A549 (cell line): ENCODE data around the gene MFSD6L. TPM values are rescaled to one million over a fixed set of nuclear protein-coding genes. Genes with fewer than 3 reads are reported as not detected.

Experiments used
- ATAC-seq, 2 experiments: fragments of 200-7000 bp in 1 of 2; fragments of >200 bp in 1 of 2; cut with Nextera tagmentation in 1 of 2; cut with Tn5 transposase in 1 of 2; 3 replicates each; pipeline versions ENCODE4 v1.8.0 to v1.9.1; 2018 to 2020; ENCODE audit warnings: mild to moderate bottlenecking in 1 of 2, moderate library complexity in 1 of 2
- CTCF ChIA-PET: fragments of 300-600 bp; sonication (Branson Sonifier 250); formaldehyde crosslinking; extraction: SDS; loops from one replicate; lab custom pipeline; 2021; ENCODE audit warnings: antibody characterized with exemption, inconsistent platforms; lab: Yijun Ruan, JAX
- POLR2A ChIA-PET: fragments of 350-600 bp; formaldehyde crosslinking; extraction: SDS; loops from one replicate; lab custom pipeline; 2021; ENCODE audit warnings: antibody characterized with exemption, inconsistent platforms; lab: Yijun Ruan, JAX
- DNase-seq, 2 experiments: peaks; one replicate each; pipeline versions ENCODE4 v3.0.0 to v3.0.0-alpha.2; 2011 to 2016; ENCODE audit warnings: low read depth in 1 of 2, low spot score in 1 of 2
- FAIRE-seq: peaks from 2 replicates; lab custom pipeline; 2011; peaks lifted over from hg19 to GRCh38; lab: Jason Lieb, UNC
- H3K27ac ChIP-seq, 2 experiments: fragments of >200 bp; sonication (Bioruptor Twin); formaldehyde crosslinking; 3 replicates each; pipeline ENCODE4 v1.5.1; 2016 to 2017
- H3K4me1 ChIP-seq: fragments of >200 bp; sonication (Bioruptor Twin); formaldehyde crosslinking; 3 replicates; pipeline ENCODE4 v1.6.1; 2016
- H3K4me2 ChIP-seq: fragments of >200 bp; sonication (Bioruptor Twin); formaldehyde crosslinking; 3 replicates; pipeline ENCODE4 v1.6.1; 2016
- H3K4me3 ChIP-seq: fragments of >200 bp; sonication (Bioruptor Twin); formaldehyde crosslinking; 3 replicates; pipeline ENCODE4 v1.5.1; 2016
- H3K9me3 ChIP-seq: fragments of >200 bp; sonication (Bioruptor Twin); formaldehyde crosslinking; 3 replicates; pipeline ENCODE4 v1.6.1; 2016
- BHLHE40 ChIP-seq: IDR thresholded peaks from 2 replicates; pipeline ENCODE4 v1.6.1; 2012; ENCODE audit warnings: low read depth, low read length, inconsistent platforms
- CHD2 ChIP-seq: fragments of 150-350 bp; IDR thresholded peaks from 2 replicates; pipeline ENCODE4 v1.6.1; 2014; ENCODE audit warnings: low read length; ENCODE audit not compliant: partially characterized antibody
- CTCF ChIP-seq: fragments of >200 bp; sonication (Bioruptor Twin); formaldehyde crosslinking; IDR thresholded peaks from 3 replicates; pipeline ENCODE4 v1.5.1; 2016
- EHF ChIP-seq: fragments of 250-450 bp; sonication (Bioruptor Pico); IDR thresholded peaks from 2 replicates; pipeline ENCODE4 v1.5.0; 2020; ENCODE audit warnings: mild to moderate bottlenecking
- EP300 ChIP-seq, 2 experiments: fragments of >200 bp; sonication (Bioruptor Twin); formaldehyde crosslinking; IDR thresholded peaks; 2 replicates in 1 of 2; 3 replicates in 1 of 2; pipeline ENCODE4 v1.6.1; 2016 to 2017
- ESRRA ChIP-seq: fragments of 150-350 bp; IDR thresholded peaks from 2 replicates; pipeline ENCODE4 v1.6.1; 2014; ENCODE audit warnings: mild to moderate bottlenecking, low read length, borderline replicate concordance
- HDAC2 ChIP-seq: fragments of 200-600 bp; sonication (generic); IDR thresholded peaks from 2 replicates; pipeline ENCODE4 v1.6.1; 2016
- HEYL ChIP-seq: fragments of 250-450 bp; sonication (Bioruptor Pico); IDR thresholded peaks from 2 replicates; pipeline ENCODE4 v1.8.0; 2021; ENCODE audit warnings: mild to moderate bottlenecking, moderate library complexity
- HOXA7 ChIP-seq: fragments of 250-450 bp; sonication (Bioruptor Pico); IDR thresholded peaks from 2 replicates; pipeline ENCODE4 v1.5.0; 2020; ENCODE audit warnings: mild to moderate bottlenecking, moderate library complexity
- HOXB5 ChIP-seq: fragments of 250-450 bp; sonication (Bioruptor Pico); IDR thresholded peaks from 2 replicates; pipeline ENCODE4 v1.5.0; 2020; ENCODE audit warnings: mild to moderate bottlenecking, moderate library complexity
- JUNB ChIP-seq: fragments of >200 bp; sonication (Bioruptor Twin); formaldehyde crosslinking; IDR thresholded peaks from 2 replicates; pipeline ENCODE4 v1.6.1; 2016
- KDM5A ChIP-seq: fragments of 200-600 bp; sonication (generic); IDR thresholded peaks from 2 replicates; pipeline ENCODE4 v1.6.1; 2016; ENCODE audit warnings: antibody characterized with exemption, mild to moderate bottlenecking
- MAFK ChIP-seq: fragments of 450-650 bp; IDR thresholded peaks from 2 replicates; pipeline ENCODE4 v1.6.1; 2014; ENCODE audit not compliant: partially characterized antibody
- MAX ChIP-seq: IDR thresholded peaks from 2 replicates; pipeline ENCODE4 v1.6.1; 2012
- MYC ChIP-seq: IDR thresholded peaks from 2 replicates; pipeline ENCODE4 v1.6.1; 2012; ENCODE audit warnings: mild to moderate bottlenecking, inconsistent platforms, low read length, improper control_type of control experiment, borderline replicate concordance
- PHF8 ChIP-seq: fragments of 200-600 bp; sonication (generic); IDR thresholded peaks from 2 replicates; pipeline ENCODE4 v1.6.1; 2016; ENCODE audit warnings: low read depth, mild to moderate bottlenecking, antibody characterized with exemption, moderate library complexity, borderline replicate concordance
- RNF2 ChIP-seq: fragments of 200-600 bp; sonication (generic); IDR thresholded peaks from 2 replicates; pipeline ENCODE4 v1.6.1; 2016; ENCODE audit warnings: low read depth, mild to moderate bottlenecking, antibody characterized with exemption, moderate library complexity, borderline replicate concordance
- TP53 ChIP-seq: fragments of 250-450 bp; sonication (Bioruptor Pico); IDR thresholded peaks from 2 replicates; pipeline ENCODE4 v1.5.0; 2021; ENCODE audit warnings: mild to moderate bottlenecking, moderate library complexity
- ZFP36 ChIP-seq: fragments of 450-650 bp; IDR thresholded peaks from 2 replicates; pipeline ENCODE4 v1.6.1; 2014; ENCODE audit warnings: borderline replicate concordance; ENCODE audit not compliant: partially characterized antibody
- ZNF302 ChIP-seq: fragments of 250-450 bp; sonication (Bioruptor Pico); IDR thresholded peaks from 2 replicates; pipeline ENCODE4 v1.9.0; 2021; ENCODE audit warnings: inconsistent platforms, mild to moderate bottlenecking, moderate library complexity
- WGBS: methylation state at CpG from one replicate; pipeline ENCODE4 v1.1.6; 2017; ENCODE audit errors: missing lambda C conversion rate; 5-methylcytosine and 5-hydroxymethylcytosine counted together
- polyA plus RNA-seq, 4 experiments: library from polyadenylated mRNA; depleted of rRNA in 3 of 4; stranded (reverse); fragments of >200 nt; fragmentation: RNase III in 1 of 4; extraction: RNeasy Plus Mini Kit Qiagen cat#74134 plus additional on column Dnase treatment in 1 of 4; gene quantifications; 2 replicates in 3 of 4; 3 replicates in 1 of 4; pipeline ENCODE4 v1.2.3, GENCODE V29; 2011 to 2017

Gene MFSD6L
- polyA plus RNA-seq, 2 of the 4 experiments (the other 2 are of a cell fraction) = not detected

- WGBS = 69% methylated on average over 17 of the region's 19 CpGs
- ChIA-PET POLR2A (no interaction called here), CTCF (interaction anchor here (1.1 to 1.3 kb wide), 2 partner anchors 20 to 41 kb away, joined by 3 to 5 read pairs; no protein-coding TSS in a partner anchor)
- ATAC-seq = no peak
- no peak for FAIRE-seq
- no peaks in the 10 kb centered on the region for H3K4me1 ChIP-seq
- no peak overlapping the region for H3K4me3 ChIP-seq
- peaks cover 18% of the 10 kb centered on the region for H3K9me3 ChIP-seq
- TF ChIP-seq MAX (no peak), HOXB5 (CRISPR knock-in tag) (no peak), PHF8 (no peak), HEYL (CRISPR knock-in tag) (no peak), ZFP36 (no peak), EHF (CRISPR knock-in tag) (no peak), CTCF (no peak), RNF2 (no peak), KDM5A (no peak), EP300 (IDR thresholded peaks at IDR 0.05) (no peak), CHD2 (no peak), ESRRA (no peak), HDAC2 (no peak)
- TF ChIP-seq, all 56 proteins: peak for 0
- no peak for DNase-seq
- Histone ChIP-seq H3K4me2 (no peak overlapping the region), H3K27ac (no peak overlapping the region)
Measured at GRCh38 chr17:8826808-8827435, 27.8 kb upstream of the MFSD6L start.

GRCh38 chr17:8825802-8826201 lies 26.6 kb upstream of the MFSD6L start:
- H3K4me3 ChIP-seq = no peak overlapping the region
- H3K4me2 ChIP-seq = no peak overlapping the region
- WGBS = 0% methylated on average over 2 of the region's 2 CpGs
- TF ChIP-seq MAFK (no peak), HOXA7 (CRISPR knock-in tag) (no peak), TP53 (CRISPR knock-in tag) (no peak), MYC (no peak), ZFP36 (no peak), JUNB (no peak), BHLHE40 (no peak), ESRRA (no peak), HEYL (CRISPR knock-in tag) (no peak), EP300 (IDR thresholded peaks at IDR 0.05) (no peak)
- DNase-seq (no peak), FAIRE-seq (no peak), ATAC-seq (no peak)
- CTCF ChIA-PET = interaction anchor here (1.3 kb wide), 1 partner anchor 39 kb away, joined by 3 read pairs; no protein-coding TSS in a partner anchor
- H3K9me3 ChIP-seq = peaks cover 18% of the 10 kb centered on the region
- H3K27ac ChIP-seq = no peak overlapping the region
- POLR2A ChIA-PET = no interaction called here
- H3K4me1 ChIP-seq = no peaks in the 10 kb centered on the region

GRCh38 chr17:8823279-8823678 lies 24.1 kb upstream of the MFSD6L start:
- no peak overlapping the region for H3K27ac ChIP-seq
- CTCF ChIA-PET = interaction anchor here (0.6 kb wide), 1 partner anchor 12 kb away, joined by 3 read pairs; no protein-coding TSS in a partner anchor
- no peak for TF ChIP-seq ZNF302 (CRISPR knock-in tag)
- POLR2A ChIA-PET = no interaction called here
- no peaks in the 10 kb centered on the region for H3K4me1 ChIP-seq
- no peak overlapping the region for H3K4me3 ChIP-seq
- FAIRE-seq = no peak
- DNase-seq = no peak
- no peak for ATAC-seq
- WGBS = 24% methylated on average over 5 of the region's 5 CpGs
- no peak overlapping the region for H3K4me2 ChIP-seq
- peaks cover 18% of the 10 kb centered on the region for H3K9me3 ChIP-seq
